PC-3 (cell line): Measurements from ENCODE around the gene LIPC. TPM values are rescaled to one million over a fixed set of nuclear protein-coding genes. Genes with fewer than 3 reads are reported as not detected.

Experiments used
- ATAC-seq: fragments of 200-7000 bp; cut with Tn5 transposase; 2 replicates; pipeline ENCODE4 v1.9.1; 2020; ENCODE audit warnings: mild to moderate bottlenecking, moderate library complexity
- BruUV-seq: library from RNA; stranded (reverse); fragments of 400-500 nt; replicated peaks from 2 replicates; lab custom pipeline; 2021; lab: Mats Ljungman, UMichigan
- CTCF ChIA-PET: fragments of 300-600 bp; sonication (Branson Sonifier 250); formaldehyde crosslinking; loops from one replicate; lab custom pipeline; 2022; ENCODE audit warnings: antibody characterized with exemption; lab: Charles Lee
- POLR2A ChIA-PET: fragments of 300-600 bp; sonication (Branson Sonifier 250); formaldehyde crosslinking; loops from one replicate; lab custom pipeline; 2022; ENCODE audit warnings: antibody characterized with exemption; ENCODE audit not compliant: unreplicated experiment; lab: Charles Lee
- DNase-seq: peaks from one replicate; pipeline ENCODE4 v3.0.0-alpha.2; 2015
- H2AFZ ChIP-seq: fragments of 300-600 bp; sonication (generic); 2 replicates; pipeline ENCODE4 v1.6.0; 2016; ENCODE audit warnings: antibody characterized with exemption, low read length
- H3F3A ChIP-seq: fragments of 300-600 bp; sonication (generic); one replicate; pipeline ENCODE4 v1.6.0; 2017; ENCODE audit warnings: antibody characterized with exemption, low read length, control low read depth, mild to moderate bottlenecking; ENCODE audit not compliant: unreplicated experiment
- H3K27ac ChIP-seq: fragments of 300-600 bp; sonication (generic); 2 replicates; pipeline ENCODE4 v1.5.1; 2016; ENCODE audit warnings: mild to moderate bottlenecking, low read length
- H3K27me3 ChIP-seq: fragments of 300-600 bp; sonication (generic); 2 replicates; pipeline ENCODE4 v1.6.1; 2016; ENCODE audit warnings: low read length, mixed read lengths
- H3K36me3 ChIP-seq: fragments of 300-600 bp; sonication (generic); 2 replicates; pipeline ENCODE4 v1.6.1; 2016; ENCODE audit warnings: low read depth, mixed run types, low read length, mixed read lengths
- H3K4me1 ChIP-seq: fragments of 300-600 bp; sonication (generic); 2 replicates; pipeline ENCODE4 v1.5.1; 2016; ENCODE audit warnings: low read length; ENCODE audit not compliant: insufficient read depth
- H3K4me2 ChIP-seq: fragments of 300-600 bp; sonication (generic); 2 replicates; pipeline ENCODE4 v1.6.0; 2016; ENCODE audit warnings: low read length
- H3K4me3 ChIP-seq: fragments of 300-600 bp; sonication (generic); 2 replicates; pipeline ENCODE4 v1.5.1; 2016; ENCODE audit warnings: mild to moderate bottlenecking, low read length, mixed read lengths
- H3K79me2 ChIP-seq: fragments of 300-600 bp; sonication (generic); 2 replicates; pipeline ENCODE4 v1.6.1; 2017; ENCODE audit warnings: low read length, mixed read lengths
- H3K9ac ChIP-seq: fragments of 300-600 bp; sonication (generic); 2 replicates; pipeline ENCODE4 v1.6.0; 2016; ENCODE audit warnings: mild to moderate bottlenecking, low read length
- H3K9me2 ChIP-seq: fragments of 300-600 bp; sonication (generic); replicated peaks from 2 replicates; pipeline ENCODE4 v1.6.1; 2016; ENCODE audit warnings: mixed run types, low read length, mixed read lengths
- H3K9me3 ChIP-seq: fragments of 300-600 bp; sonication (generic); 2 replicates; pipeline ENCODE4 v1.6.1; 2016; ENCODE audit warnings: low read length, mixed read lengths
- H4K20me1 ChIP-seq: fragments of 300-600 bp; sonication (generic); 2 replicates; pipeline ENCODE4 v1.6.1; 2016; ENCODE audit warnings: low read length, mixed read lengths
- CTCF ChIP-seq: fragments of 300-600 bp; sonication (generic); conservative IDR thresholded peaks from 2 replicates; pipeline ENCODE4 v1.5.1; 2017; ENCODE audit warnings: antibody characterized with exemption, low read depth, mild to moderate bottlenecking, low read length
- EZH2 ChIP-seq: fragments of 300-600 bp; sonication (generic); IDR thresholded peaks from one replicate; pipeline ENCODE4 v1.6.1; 2017; ENCODE audit warnings: antibody characterized with exemption, mild to moderate bottlenecking, low read length; ENCODE audit not compliant: unreplicated experiment
- EZH2phosphoT487 ChIP-seq: fragments of 300-600 bp; sonication (generic); IDR thresholded peaks from 2 replicates; pipeline ENCODE4 v1.6.1; 2018; ENCODE audit warnings: mild to moderate bottlenecking, antibody characterized with exemption, low read length, borderline replicate concordance
- intact Hi-C: fragments of 100-400 bp; cut with micrococcal nuclease; formaldehyde crosslinking; loops from 2 replicates; pipeline ENCODE4 v1.9.0; 2023
- total RNA-seq: library from RNA; depleted of rRNA; stranded (reverse); fragments of >200 nt; gene quantifications from 2 replicates; pipeline ENCODE4 v1.2.3, GENCODE V29; 2014

Gene LIPC
- total RNA-seq, 1 experiment from 2014 or later: not detected

DNA sequence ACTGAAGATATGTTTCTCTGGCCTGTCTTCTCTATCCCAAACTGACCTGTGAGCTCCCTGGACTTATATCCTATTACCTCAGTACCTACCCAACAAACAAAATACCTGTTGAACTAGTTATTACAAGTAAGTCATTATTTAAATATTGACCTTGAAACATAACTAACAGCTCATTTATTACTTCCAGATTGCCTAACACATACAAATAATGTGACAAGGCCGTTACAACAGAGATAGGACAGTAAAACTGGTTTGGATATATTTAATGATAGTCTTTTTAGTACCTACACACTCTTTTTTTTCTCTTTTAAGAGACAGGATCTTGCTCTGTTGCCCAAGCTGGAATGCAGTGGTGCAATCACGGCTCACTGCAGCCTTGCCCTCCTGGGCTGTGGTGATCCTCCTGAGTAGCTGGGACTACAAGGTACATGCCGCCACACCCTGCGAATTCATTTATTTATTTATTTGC lies 172.7 kb downstream of the LIPC start:
- Histone ChIP-seq H3K4me3 (peak overlapping the region; percentile 27; the same call in 1 of the 2 replicates), H3K4me1 (peaks cover 29% of the 10 kb centered on the region), H2AFZ (no peak overlapping the region), H3K4me2 (peak overlapping the region; percentile 44), H3K9me2 (no peaks in the 10 kb centered on the region), H3F3A (no peaks in the 10 kb centered on the region), H3K9me3 (no peaks in the 10 kb centered on the region), H4K20me1 (no peaks in the 10 kb centered on the region), H3K79me2 (no peaks in the 10 kb centered on the region), H3K27me3 (no peaks in the 10 kb centered on the region), H3K36me3 (peaks cover 4% of the 10 kb centered on the region; the same call in 1 of the 2 replicates), H3K9ac (peak overlapping the region; percentile 43; the same call in 1 of the 2 replicates), H3K27ac (peak overlapping the region; percentile 90)
- TF ChIP-seq EZH2 (no peak), CTCF (no peak), EZH2phosphoT487 (no peak)
- ChIA-PET POLR2A (interaction anchor here (0.6 kb wide), 1 partner anchor 70 kb away, joined by 3 read pairs; no protein-coding TSS in a partner anchor), CTCF (interaction anchor here (0.6 kb wide), 1 partner anchor 335 kb away, joined by 5 read pairs; no protein-coding TSS in a partner anchor)
- no TSS peak for BruUV-seq
- DNase-seq (peak; percentile 81), ATAC-seq (peak; percentile 85)
- intact Hi-C loops: loop anchor here (10.0 kb wide), 2 partner anchors 240 to 330 kb away; no protein-coding TSS in a partner anchor

DNA sequence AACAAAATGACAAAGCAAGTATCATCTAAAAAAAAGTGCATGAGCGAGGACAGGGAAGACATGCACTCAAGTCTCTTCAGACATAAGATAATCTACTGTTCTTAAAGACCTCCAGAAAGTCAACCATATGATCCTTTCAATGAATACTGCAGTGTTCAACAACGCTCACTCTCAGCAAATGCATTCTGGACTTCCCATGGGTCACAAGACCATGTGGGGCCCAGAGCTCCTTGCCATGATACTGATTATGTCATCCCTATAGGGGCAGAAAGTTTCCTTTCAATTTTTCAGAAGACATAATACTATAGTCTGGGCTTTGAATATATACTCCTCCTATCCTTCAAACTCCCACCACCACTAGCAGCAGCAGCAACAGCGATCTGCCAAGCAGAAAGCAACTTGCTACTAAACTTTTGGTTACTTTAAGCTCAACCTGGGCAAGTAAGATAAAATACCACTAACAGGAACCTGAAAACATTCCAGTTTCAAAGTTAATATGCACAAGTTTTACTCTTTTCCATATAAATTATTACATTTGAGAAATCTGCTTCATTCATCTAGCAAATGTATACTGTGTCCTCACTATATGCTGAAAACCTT lies 174.2 kb downstream of the LIPC start:
- DNase-seq (no peak), ATAC-seq (no peak)
- H3K27ac ChIP-seq: peak overlapping the region; percentile 8; the same call in 1 of the 2 replicates
- no peaks in the 10 kb centered on the region for H3K79me2 ChIP-seq
- no peaks in the 10 kb centered on the region for H3K27me3 ChIP-seq
- H2AFZ ChIP-seq: no peak overlapping the region
- no TSS peak for BruUV-seq
- no peak for TF ChIP-seq EZH2
- no peak for TF ChIP-seq CTCF
- no peak for TF ChIP-seq EZH2phosphoT487
- peaks cover 29% of the 10 kb centered on the region for H3K4me1 ChIP-seq
- H3F3A ChIP-seq: no peaks in the 10 kb centered on the region
- H3K9me3 ChIP-seq: no peaks in the 10 kb centered on the region
- intact Hi-C loops: loop anchor here (10.0 kb wide), 2 partner anchors 241 to 331 kb away; no protein-coding TSS in a partner anchor
- peaks cover 4% of the 10 kb centered on the region; the same call in 1 of the 2 replicates for H3K36me3 ChIP-seq
- no peak overlapping the region for H3K4me3 ChIP-seq
- H3K9ac ChIP-seq: no peak overlapping the region
- no peak overlapping the region for H3K4me2 ChIP-seq
- no peaks in the 10 kb centered on the region for H3K9me2 ChIP-seq
- H4K20me1 ChIP-seq: no peaks in the 10 kb centered on the region
- ChIA-PET CTCF (no interaction called here), POLR2A (no interaction called here)

- no peaks in the 10 kb centered on the region for H4K20me1 ChIP-seq
- peak overlapping the region; percentile 8; the same call in 1 of the 2 replicates for H3K27ac ChIP-seq
- no peaks in the 10 kb centered on the region for H3K9me3 ChIP-seq
- CTCF ChIA-PET: no interaction called here
- no TSS peak for BruUV-seq
- no peak overlapping the region for H3K4me3 ChIP-seq
- H3K4me1 ChIP-seq: peaks cover 29% of the 10 kb centered on the region
- no peak overlapping the region for H3K4me2 ChIP-seq
- H2AFZ ChIP-seq: no peak overlapping the region
- H3K36me3 ChIP-seq: peaks cover 4% of the 10 kb centered on the region; the same call in 1 of the 2 replicates
- H3F3A ChIP-seq: no peaks in the 10 kb centered on the region
- DNase-seq (peak; percentile 60), ATAC-seq (no peak)
- TF ChIP-seq EZH2 (no peak), CTCF (no peak), EZH2phosphoT487 (no peak)
- H3K79me2 ChIP-seq: no peaks in the 10 kb centered on the region
- intact Hi-C loops: loop anchor here (10.0 kb wide), 2 partner anchors 242 to 332 kb away; no protein-coding TSS in a partner anchor
- H3K27me3 ChIP-seq: no peaks in the 10 kb centered on the region
- H3K9ac ChIP-seq: no peak overlapping the region
- POLR2A ChIA-PET: no interaction called here
- no peaks in the 10 kb centered on the region for H3K9me2 ChIP-seq
Observed at GRCh38 chr15:58606577-58607080, 174.8 kb downstream of the LIPC start.
